Activated B cell treated with CpG ODN at 0.5 μM for 24 hours (primary cell): ENCODE results near the gene FAM53A. TPM values are rescaled to one million over a fixed set of nuclear protein-coding genes. Genes with fewer than 3 reads are reported as not detected.

Source experiments
- ATAC-seq: fragments of 200-7000 bp; cut with Tn5 transposase; one replicate; pipeline ENCODE4 v1.10.0; 2021; ENCODE audit warnings: low read depth, mild to moderate bottlenecking, moderate library complexity
- CTCF ChIA-PET: fragments of 350-600 bp; sonication (Branson Sonifier 250); formaldehyde crosslinking; loops from one replicate; lab custom pipeline; 2021; ENCODE audit warnings: antibody characterized with exemption; lab: Charles Lee
- POLR2A ChIA-PET: fragments of 350-600 bp; sonication (Branson Sonifier 250); formaldehyde crosslinking; loops from one replicate; lab custom pipeline; 2021; ENCODE audit warnings: antibody characterized with exemption; lab: Charles Lee
- DNase-seq: peaks from one replicate; pipeline ENCODE4 v3.0.0; 2022
- H3K27ac Mint-ChIP-seq: one replicate; pipeline ENCODE4 v1.8.0; 2020; ENCODE audit warnings: mixed read lengths
- H3K27me3 Mint-ChIP-seq: one replicate; pipeline ENCODE4 v1.8.0; 2021; ENCODE audit warnings: mixed read lengths
- H3K36me3 Mint-ChIP-seq: one replicate; pipeline ENCODE4 v1.8.0; 2021; ENCODE audit warnings: low read depth, mixed read lengths
- H3K4me1 Mint-ChIP-seq: one replicate; pipeline ENCODE4 v1.8.0; 2021; ENCODE audit warnings: mixed read lengths
- H3K4me3 Mint-ChIP-seq: one replicate; pipeline ENCODE4 v1.8.0; 2020; ENCODE audit warnings: mild to moderate bottlenecking, mixed read lengths
- H3K9me3 Mint-ChIP-seq: one replicate; pipeline ENCODE4 v1.8.0; 2020; ENCODE audit warnings: mixed read lengths
- intact Hi-C: fragments of 100-400 bp; cut with micrococcal nuclease; formaldehyde crosslinking; loops from one replicate; pipeline ENCODE4 v1.15.1; 2024
- total RNA-seq: library from RNA; stranded (reverse); gene quantifications from 2 replicates; pipeline ENCODE4 v1.2.3, GENCODE V29; 2022
- TF ChIP-seq, protein P1 (sequence below): fragments of 200-600 bp; IDR thresholded peaks from one replicate; pipeline ENCODE4 v1.8.0; 2022; ENCODE audit warnings: antibody characterized with exemption, mild to moderate bottlenecking

Gene FAM53A
- total RNA-seq, 1 donor from 2014 or later, result 1.2 TPM

DNA sequence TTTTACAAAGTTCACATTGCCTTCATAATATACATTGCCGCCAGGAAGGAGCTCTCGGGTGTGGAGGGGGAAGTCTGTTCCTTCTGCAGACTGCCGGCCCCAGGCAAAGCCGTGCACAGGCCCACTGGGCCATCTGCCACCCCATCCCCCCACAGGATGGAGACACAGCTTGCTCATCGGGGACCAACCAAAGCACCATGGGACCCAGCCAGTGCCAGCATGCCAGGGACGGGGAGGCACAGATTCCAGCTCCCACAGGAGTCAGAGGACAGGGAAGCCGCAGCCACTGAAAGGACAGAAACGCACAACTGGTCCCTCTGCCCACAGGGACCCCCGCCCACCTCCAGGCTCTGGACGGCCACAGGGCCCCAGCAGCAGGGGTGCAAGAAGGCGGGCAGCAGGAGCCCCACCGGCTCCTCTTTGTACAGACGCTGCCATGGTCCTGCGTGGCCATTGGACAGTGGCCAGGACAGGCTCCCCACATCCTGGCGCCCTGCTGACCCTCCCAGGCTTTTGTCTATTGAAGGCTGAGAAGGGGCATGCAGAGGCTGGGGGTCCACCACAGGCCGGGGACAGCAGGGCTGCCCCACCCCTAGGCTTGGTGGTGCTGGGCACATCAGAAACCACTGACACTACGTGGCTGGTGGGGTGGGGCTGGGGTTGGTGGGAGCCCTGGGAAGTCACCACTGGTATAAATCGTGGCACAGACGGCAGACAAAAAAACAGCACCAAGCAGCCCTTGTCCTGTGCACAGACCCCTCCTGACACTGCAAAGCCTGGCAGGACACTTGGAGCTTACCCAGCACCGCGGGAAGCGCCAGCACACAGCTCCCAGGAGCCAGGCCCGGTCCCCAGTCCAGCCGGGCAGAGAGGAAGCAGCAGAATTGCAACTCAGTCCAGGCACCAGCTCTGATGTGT, 89.0 kb downstream of the FAM53A start:
- H3K36me3 Mint-ChIP-seq, result peaks cover 2% of the 10 kb centered on the region
- no peak overlapping the region for H3K27ac Mint-ChIP-seq
- no peaks in the 10 kb centered on the region for H3K4me1 Mint-ChIP-seq
- TF ChIP-seq, protein P1, sequence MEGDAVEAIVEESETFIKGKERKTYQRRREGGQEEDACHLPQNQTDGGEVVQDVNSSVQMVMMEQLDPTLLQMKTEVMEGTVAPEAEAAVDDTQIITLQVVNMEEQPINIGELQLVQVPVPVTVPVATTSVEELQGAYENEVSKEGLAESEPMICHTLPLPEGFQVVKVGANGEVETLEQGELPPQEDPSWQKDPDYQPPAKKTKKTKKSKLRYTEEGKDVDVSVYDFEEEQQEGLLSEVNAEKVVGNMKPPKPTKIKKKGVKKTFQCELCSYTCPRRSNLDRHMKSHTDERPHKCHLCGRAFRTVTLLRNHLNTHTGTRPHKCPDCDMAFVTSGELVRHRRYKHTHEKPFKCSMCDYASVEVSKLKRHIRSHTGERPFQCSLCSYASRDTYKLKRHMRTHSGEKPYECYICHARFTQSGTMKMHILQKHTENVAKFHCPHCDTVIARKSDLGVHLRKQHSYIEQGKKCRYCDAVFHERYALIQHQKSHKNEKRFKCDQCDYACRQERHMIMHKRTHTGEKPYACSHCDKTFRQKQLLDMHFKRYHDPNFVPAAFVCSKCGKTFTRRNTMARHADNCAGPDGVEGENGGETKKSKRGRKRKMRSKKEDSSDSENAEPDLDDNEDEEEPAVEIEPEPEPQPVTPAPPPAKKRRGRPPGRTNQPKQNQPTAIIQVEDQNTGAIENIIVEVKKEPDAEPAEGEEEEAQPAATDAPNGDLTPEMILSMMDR, result no peak
- ChIA-PET CTCF (no interaction called here), POLR2A (no interaction called here)
- ATAC-seq (no peak), DNase-seq (no peak)
- peaks cover 11% of the 10 kb centered on the region for H3K9me3 Mint-ChIP-seq
- peaks cover 6% of the 10 kb centered on the region for H3K27me3 Mint-ChIP-seq
- intact Hi-C loops, result no loop called here
- no peak overlapping the region for H3K4me3 Mint-ChIP-seq

DNA sequence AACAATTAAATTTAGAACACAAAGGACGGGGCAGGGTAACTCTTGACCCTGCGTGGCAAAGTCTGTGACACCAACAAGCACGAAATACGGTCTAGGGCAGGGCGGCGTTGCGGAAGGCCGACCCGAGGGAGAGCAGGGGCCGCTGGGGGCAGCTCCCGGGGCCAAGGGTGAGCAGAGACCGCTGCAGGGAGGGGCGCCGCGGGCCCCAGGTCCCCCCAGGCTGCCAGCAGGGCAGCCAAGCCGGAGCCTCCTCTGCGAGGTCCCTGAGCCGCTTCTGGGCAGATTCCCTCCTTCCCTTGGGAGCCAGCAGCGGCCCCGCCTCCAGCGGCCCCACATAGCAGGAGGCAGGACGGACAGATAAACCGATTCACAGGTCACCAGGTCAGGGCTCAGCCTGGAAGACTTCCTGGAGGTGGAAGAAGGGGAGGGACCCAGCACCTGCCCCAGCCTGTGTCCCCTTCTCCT, 90.2 kb downstream of the FAM53A start:
- TF ChIP-seq, protein P1, result no peak
- Mint-ChIP-seq H3K36me3 (peaks cover 2% of the 10 kb centered on the region), H3K4me3 (no peak overlapping the region), H3K27ac (no peak overlapping the region), H3K4me1 (no peaks in the 10 kb centered on the region), H3K27me3 (peaks cover 7% of the 10 kb centered on the region), H3K9me3 (peaks cover 13% of the 10 kb centered on the region)
- DNase-seq, result no peak
- ChIA-PET CTCF (no interaction called here), POLR2A (no interaction called here)
- intact Hi-C loops, result no loop called here
- no peak for ATAC-seq

DNA sequence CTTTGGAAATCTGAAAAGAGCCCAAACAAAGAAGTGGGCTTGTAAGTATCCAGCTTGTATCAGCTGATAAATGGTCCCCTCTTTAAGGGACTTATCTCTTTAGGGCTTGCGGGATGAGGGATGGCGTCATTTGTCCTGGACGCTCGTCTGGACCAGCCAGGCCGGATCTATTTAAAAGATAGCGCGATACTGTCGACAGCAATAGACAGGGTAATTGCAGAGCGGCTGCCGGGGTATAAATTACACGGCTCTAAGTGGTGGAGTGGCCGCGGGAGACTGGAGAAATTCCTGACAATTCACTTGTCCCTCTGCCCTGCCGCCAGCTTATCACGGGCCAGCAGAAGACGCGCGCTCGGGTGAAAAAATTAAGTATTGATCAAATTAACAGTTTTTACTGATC, 90.7 kb downstream of the FAM53A start:
- ATAC-seq (no peak), DNase-seq (no peak)
- H3K27me3 Mint-ChIP-seq, result peaks cover 7% of the 10 kb centered on the region
- H3K27ac Mint-ChIP-seq, result no peak overlapping the region
- intact Hi-C loops, result no loop called here
- POLR2A ChIA-PET, result no interaction called here
- H3K36me3 Mint-ChIP-seq, result peaks cover 2% of the 10 kb centered on the region
- H3K9me3 Mint-ChIP-seq, result peaks cover 18% of the 10 kb centered on the region
- no peak overlapping the region for H3K4me3 Mint-ChIP-seq
- CTCF ChIA-PET, result no interaction called here
- no peaks in the 10 kb centered on the region for H3K4me1 Mint-ChIP-seq
- TF ChIP-seq, protein P1, result no peak

DNA sequence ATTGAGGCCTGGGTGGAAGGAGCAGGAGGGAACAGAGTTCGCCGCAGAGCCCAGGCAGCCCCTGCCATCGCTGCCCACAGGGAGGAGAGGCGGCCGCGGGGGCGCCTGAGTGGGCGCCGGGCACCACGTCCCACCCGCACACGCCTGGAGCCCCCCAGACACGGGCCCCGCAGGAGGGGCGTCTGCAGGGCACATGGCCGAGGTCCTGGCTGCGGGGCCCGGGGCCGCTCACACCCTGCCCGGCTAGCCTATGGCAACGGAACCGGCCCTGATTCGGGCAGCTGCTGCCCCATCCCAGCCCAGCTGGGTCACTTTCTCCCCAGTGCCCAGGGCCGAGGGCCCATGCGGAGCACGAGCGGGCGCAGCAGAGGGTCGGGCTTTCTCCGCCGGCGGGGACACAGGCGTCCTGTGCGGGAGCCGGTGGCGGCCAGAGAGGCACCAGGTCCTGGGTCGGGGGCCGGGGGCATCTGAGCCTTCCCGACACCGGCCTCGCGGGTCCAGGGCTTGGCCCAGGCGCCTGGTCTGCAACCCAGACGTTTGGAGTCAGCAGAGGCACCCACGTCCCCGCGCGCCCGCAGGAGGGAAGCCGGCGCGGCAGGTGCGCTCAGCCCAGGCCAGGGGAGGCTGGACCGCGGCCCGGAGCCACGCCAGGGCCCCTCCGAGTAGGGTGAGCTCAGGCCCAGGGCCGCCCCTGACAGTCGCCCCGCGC, 91.2 kb downstream of the FAM53A start:
- ChIA-PET CTCF (no interaction called here), POLR2A (no interaction called here)
- intact Hi-C loops, result no loop called here
- H3K4me3 Mint-ChIP-seq, result no peak overlapping the region
- DNase-seq (no peak), ATAC-seq (no peak)
- peaks cover 23% of the 10 kb centered on the region for H3K9me3 Mint-ChIP-seq
- TF ChIP-seq, protein P1, result no peak
- H3K27ac Mint-ChIP-seq, result no peak overlapping the region
- H3K4me1 Mint-ChIP-seq, result no peaks in the 10 kb centered on the region
- H3K27me3 Mint-ChIP-seq, result peaks cover 7% of the 10 kb centered on the region
- peaks cover 2% of the 10 kb centered on the region for H3K36me3 Mint-ChIP-seq

DNA sequence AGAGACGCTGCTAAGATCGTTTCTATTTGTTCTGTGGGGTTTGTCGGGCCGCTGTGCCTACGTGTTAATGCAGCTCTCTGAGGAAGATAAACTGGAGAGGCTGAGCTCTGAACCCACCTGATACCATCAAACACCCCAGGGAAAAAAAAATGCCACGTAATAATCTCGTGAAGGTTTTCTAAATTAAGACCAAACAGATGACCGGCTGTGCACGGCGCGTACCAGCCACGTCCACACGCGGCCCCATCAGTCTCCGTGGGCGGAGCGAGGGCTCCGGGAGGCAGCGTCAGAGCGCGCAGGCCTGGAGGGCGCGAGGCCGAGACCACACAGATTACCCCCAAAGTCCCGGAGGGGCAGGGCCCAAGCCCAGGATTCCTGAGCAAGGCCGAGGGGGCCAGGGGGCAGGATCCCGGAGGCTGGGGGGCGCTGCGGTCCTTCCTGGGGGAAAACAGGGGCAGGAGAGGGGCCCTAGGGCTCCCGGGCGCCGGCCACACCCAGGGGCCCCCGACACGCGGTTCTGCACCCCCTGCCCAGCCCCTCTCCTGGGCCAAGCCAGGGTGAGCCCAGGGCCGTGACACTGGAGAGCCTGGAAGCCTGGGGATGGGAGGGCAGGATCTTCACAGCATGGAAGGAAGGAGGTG, 91.9 kb downstream of the FAM53A start:
- Mint-ChIP-seq H3K36me3 (peaks cover 2% of the 10 kb centered on the region), H3K4me1 (no peaks in the 10 kb centered on the region), H3K27ac (no peak overlapping the region), H3K27me3 (peaks cover 7% of the 10 kb centered on the region), H3K9me3 (peaks cover 23% of the 10 kb centered on the region), H3K4me3 (no peak overlapping the region)
- intact Hi-C loops, result no loop called here
- TF ChIP-seq, protein P1, result no peak
- DNase-seq, result no peak
- no peak for ATAC-seq
- ChIA-PET CTCF (no interaction called here), POLR2A (no interaction called here)
